Breast epithelium (tissue), 4 donors: ENCODE results near the gene NR2F2. TPM values are rescaled to one million over a fixed set of nuclear protein-coding genes. Genes with fewer than 3 reads are reported as not detected.

ENCODE experiments used
- DNase-seq, 2 donors: peaks; one replicate each; pipeline ENCODE4 v3.0.0-alpha.2; 2019; ENCODE audit warnings: low spot score in 2 of 2
- H3K27ac ChIP-seq, 2 donors: fragments of 200-600 bp; sonication (generic) in 1 of 2; one replicate each; pipeline ENCODE4 v1.5.1; 2016 to 2019; ENCODE audit warnings: mild to moderate bottlenecking in 1 of 2
- H3K27me3 ChIP-seq, 2 donors: fragments of 200-600 bp; sonication (generic) in 1 of 2; one replicate each; pipeline versions ENCODE4 v1.5.1 to v1.6.0; 2017 to 2019; ENCODE audit warnings: control low read depth in 1 of 2, mild to moderate bottlenecking in 1 of 2
- H3K36me3 ChIP-seq: fragments of 200-600 bp; one replicate; pipeline ENCODE4 v1.5.1; 2019
- H3K4me1 ChIP-seq, 2 donors: fragments of 200-600 bp; sonication (generic); one replicate each; pipeline ENCODE4 v1.5.1; 2016 to 2019; ENCODE audit warnings: control low read depth in 1 of 2
- H3K4me3 ChIP-seq, 3 donors: fragments of 200-600 bp; sonication (generic); 1 replicate in 2 of 3; 2 replicates in 1 of 3; pipeline ENCODE4 v1.5.1; 2016 to 2019; ENCODE audit warnings: mild to moderate bottlenecking in 3 of 3, moderate library complexity in 2 of 3
- H3K9me3 ChIP-seq, 2 donors: fragments of 200-600 bp; sonication (generic) in 1 of 2; one replicate each; pipeline ENCODE4 v1.5.1; 2016 to 2019; ENCODE audit warnings: control low read depth in 1 of 2
- CTCF ChIP-seq, 3 donors: fragments of 450-650 bp; IDR thresholded peaks; one replicate each; pipeline ENCODE4 v1.5.1; 2016 to 2017; ENCODE audit warnings: antibody characterized with exemption in 3 of 3, mild to moderate bottlenecking in 3 of 3, moderate library complexity in 3 of 3
- POLR2A ChIP-seq: fragments of 450-650 bp; IDR thresholded peaks from one replicate; pipeline ENCODE4 v1.6.1; 2016; ENCODE audit warnings: antibody characterized with exemption, mild to moderate bottlenecking, moderate library complexity
- POLR2AphosphoS5 ChIP-seq, 3 donors: sonication (generic); formaldehyde crosslinking; IDR thresholded peaks; one replicate each; pipeline ENCODE4 v1.6.1; 2017; ENCODE audit warnings: antibody characterized with exemption in 3 of 3
- intact Hi-C: fragments of 100-400 bp; cut with DNase I; formaldehyde crosslinking; loops from one replicate; pipeline ENCODE4 v1.15.1; 2023; ENCODE audit warnings: low total_unique reads
- total RNA-seq, 3 donors: library from RNA; depleted of rRNA; stranded (reverse); fragments of >200 nt; gene quantifications; one replicate each; pipeline ENCODE4 v1.1.0, GENCODE V29; 2016

NR2F2 gene
- total RNA-seq, 3 donors from 2014 or later = 13.2 to 22.9 (median 13.6) TPM

- Histone ChIP-seq H3K36me3 (no peaks in the 10 kb centered on the region), H3K27me3 (peaks cover 0 to 35% of the 10 kb centered on the region in 2 donors), H3K4me3 (peak overlapping the region; percentile 39 to 89 (median 54)), H3K9me3 (no peaks in the 10 kb centered on the region), H3K4me1 (peaks cover 0 to 8% of the 10 kb centered on the region in 2 donors), H3K27ac (peak overlapping the region; percentile 82 to 99)
- intact Hi-C loops = no loop called here
- TF ChIP-seq POLR2A (no peak), POLR2AphosphoS5 (IDR thresholded peaks at IDR 0.05) (no peak), CTCF (IDR thresholded peaks at IDR 0.05) (no peak)
- no peak for DNase-seq
These were observed 7.0 kb upstream of the NR2F2 start for GRCh38 chr15:96323319-96324145.

- peak overlapping the region; percentile 82 to 99 for H3K27ac ChIP-seq
- H3K4me3 ChIP-seq = peak overlapping the region in 2 of 3 donors; percentile 58 to 89
- TF ChIP-seq POLR2A (no peak), CTCF (IDR thresholded peaks at IDR 0.05) (no peak), POLR2AphosphoS5 (IDR thresholded peaks at IDR 0.05) (no peak)
- peaks cover 0 to 35% of the 10 kb centered on the region in 2 donors for H3K27me3 ChIP-seq
- DNase-seq = no peak
- H3K36me3 ChIP-seq = no peaks in the 10 kb centered on the region
- intact Hi-C loops = no loop called here
- no peaks in the 10 kb centered on the region for H3K9me3 ChIP-seq
- H3K4me1 ChIP-seq = peaks cover 0 to 8% of the 10 kb centered on the region in 2 donors
These were observed 6.2 kb upstream of the NR2F2 start for GRCh38 chr15:96324192-96324895.

- H3K27ac ChIP-seq = peak overlapping the region; percentile 82 to 99
- H3K9me3 ChIP-seq = no peaks in the 10 kb centered on the region
- no peaks in the 10 kb centered on the region for H3K36me3 ChIP-seq
- H3K4me3 ChIP-seq = peak overlapping the region; percentile 53 to 89 (median 58)
- intact Hi-C loops = no loop called here
- peaks cover 0 to 8% of the 10 kb centered on the region in 2 donors for H3K4me1 ChIP-seq
- H3K27me3 ChIP-seq = peaks cover 0 to 31% of the 10 kb centered on the region in 2 donors
- DNase-seq = no peak
- no peak for TF ChIP-seq CTCF (IDR thresholded peaks at IDR 0.05)
- TF ChIP-seq POLR2AphosphoS5 (IDR thresholded peaks at IDR 0.05) = no peak
- no peak for TF ChIP-seq POLR2A
These were observed 5.5 kb upstream of the NR2F2 start for GRCh38 chr15:96324940-96325540.

GRCh38 chr15:96325541-96326327 is 4.8 kb upstream of the NR2F2 start:
- peak overlapping the region; percentile 82 to 99 for H3K27ac ChIP-seq
- H3K27me3 ChIP-seq = peaks cover 0 to 26% of the 10 kb centered on the region in 2 donors
- TF ChIP-seq POLR2A = no peak
- no peak for TF ChIP-seq POLR2AphosphoS5 (IDR thresholded peaks at IDR 0.05)
- no peak for TF ChIP-seq CTCF (IDR thresholded peaks at IDR 0.05)

More at GRCh38 chr15:96325541-96326327, 4.8 kb upstream of the NR2F2 start:
- H3K36me3 ChIP-seq = no peaks in the 10 kb centered on the region
- H3K9me3 ChIP-seq = no peaks in the 10 kb centered on the region
- peak overlapping the region; percentile 53 to 89 (median 58) for H3K4me3 ChIP-seq
- peaks cover 0 to 8% of the 10 kb centered on the region in 2 donors for H3K4me1 ChIP-seq
- no peak for DNase-seq
- intact Hi-C loops = no loop called here
